ENCODE results near the gene ARHGEF12.

DNA sequence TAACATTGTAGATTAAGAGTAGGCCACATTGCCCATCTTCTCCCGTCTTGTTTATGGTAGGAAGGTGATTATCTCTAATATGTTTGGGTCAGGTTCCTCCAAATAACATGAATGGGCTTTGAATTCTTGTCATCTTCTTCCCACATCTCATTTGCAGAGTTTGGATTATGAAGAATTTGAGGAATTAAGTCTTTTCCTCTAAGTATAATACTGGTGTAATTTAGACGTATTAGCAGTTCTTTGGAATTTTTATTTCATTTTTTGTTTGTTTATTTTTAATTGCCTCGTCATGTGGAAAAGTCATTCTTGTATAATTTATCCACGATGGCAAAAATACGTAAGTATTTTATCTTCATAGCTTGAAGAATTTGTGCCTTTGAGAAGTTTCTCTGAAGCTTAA, 73.4 kb downstream of the ARHGEF12 start:
- TF ChIP-seq EZH2phosphoT487 (IDR thresholded peaks at IDR 0.05; ENCODE audit: low read depth) = no peak
- TF ChIP-seq, protein P1, sequence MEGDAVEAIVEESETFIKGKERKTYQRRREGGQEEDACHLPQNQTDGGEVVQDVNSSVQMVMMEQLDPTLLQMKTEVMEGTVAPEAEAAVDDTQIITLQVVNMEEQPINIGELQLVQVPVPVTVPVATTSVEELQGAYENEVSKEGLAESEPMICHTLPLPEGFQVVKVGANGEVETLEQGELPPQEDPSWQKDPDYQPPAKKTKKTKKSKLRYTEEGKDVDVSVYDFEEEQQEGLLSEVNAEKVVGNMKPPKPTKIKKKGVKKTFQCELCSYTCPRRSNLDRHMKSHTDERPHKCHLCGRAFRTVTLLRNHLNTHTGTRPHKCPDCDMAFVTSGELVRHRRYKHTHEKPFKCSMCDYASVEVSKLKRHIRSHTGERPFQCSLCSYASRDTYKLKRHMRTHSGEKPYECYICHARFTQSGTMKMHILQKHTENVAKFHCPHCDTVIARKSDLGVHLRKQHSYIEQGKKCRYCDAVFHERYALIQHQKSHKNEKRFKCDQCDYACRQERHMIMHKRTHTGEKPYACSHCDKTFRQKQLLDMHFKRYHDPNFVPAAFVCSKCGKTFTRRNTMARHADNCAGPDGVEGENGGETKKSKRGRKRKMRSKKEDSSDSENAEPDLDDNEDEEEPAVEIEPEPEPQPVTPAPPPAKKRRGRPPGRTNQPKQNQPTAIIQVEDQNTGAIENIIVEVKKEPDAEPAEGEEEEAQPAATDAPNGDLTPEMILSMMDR (IDR thresholded peaks at IDR 0.05; ENCODE audit: low read depth, low read length) = no peak

Measured in OCI-LY3 (cell line).